H9 (cell line): ENCODE data around the gene TFAP2A. TPM values are rescaled to one million over a fixed set of nuclear protein-coding genes. Genes with fewer than 3 reads are reported as not detected.

Experiments used
- DNase-seq: peaks from one replicate; pipeline ENCODE4 v3.0.0-alpha.2; 2017
- H2AFZ ChIP-seq: one replicate; pipeline ENCODE4 v1.6.1; 2013; ENCODE audit warnings: mild to moderate bottlenecking, low read length, control low read depth, moderate library complexity
- H2AK5ac ChIP-seq: 2 replicates; pipeline ENCODE4 v1.6.1; 2013; ENCODE audit warnings: low read length, control low read depth, mixed read lengths; ENCODE audit not compliant: insufficient read length
- H2BK120ac ChIP-seq: one replicate; pipeline ENCODE4 v1.6.1; 2013; ENCODE audit warnings: low read depth, mild to moderate bottlenecking, low read length, control low read depth, inconsistent platforms; ENCODE audit not compliant: poor library complexity, severe bottlenecking
- H2BK12ac ChIP-seq: 2 replicates; pipeline ENCODE4 v1.6.1; 2013; ENCODE audit warnings: low read length, control low read depth, mixed read lengths, low read depth; ENCODE audit not compliant: insufficient read length
- H2BK15ac ChIP-seq: 2 replicates; pipeline ENCODE4 v1.6.1; 2013; ENCODE audit warnings: low read depth, low read length, control low read depth
- H2BK20ac ChIP-seq: one replicate; pipeline ENCODE4 v1.6.1; 2013; ENCODE audit warnings: low read depth, mild to moderate bottlenecking, low read length, control low read depth, inconsistent platforms; ENCODE audit not compliant: poor library complexity, severe bottlenecking
- H2BK5ac ChIP-seq: 2 replicates; pipeline ENCODE4 v1.6.1; 2013; ENCODE audit warnings: low read length, control low read depth, mixed read lengths; ENCODE audit not compliant: insufficient read length
- H3K14ac ChIP-seq: 2 replicates; pipeline ENCODE4 v1.6.1; 2013; ENCODE audit warnings: low read length, control low read depth; ENCODE audit not compliant: insufficient read depth
- H3K18ac ChIP-seq: 2 replicates; pipeline ENCODE4 v1.6.1; 2013; ENCODE audit warnings: low read depth, mild to moderate bottlenecking, mixed read lengths, low read length, control low read depth; ENCODE audit not compliant: insufficient read length
- H3K23ac ChIP-seq: 2 replicates; pipeline ENCODE4 v1.6.1; 2013; ENCODE audit warnings: low read length, control low read depth, mixed read lengths, low read depth; ENCODE audit not compliant: insufficient read length
- H3K23me2 ChIP-seq: 2 replicates; pipeline ENCODE4 v1.6.1; 2013; ENCODE audit warnings: low read depth, mild to moderate bottlenecking, mixed read lengths, low read length, control low read depth; ENCODE audit not compliant: insufficient read length, poor library complexity, severe bottlenecking
- H3K27ac ChIP-seq: 2 replicates; pipeline ENCODE4 v1.5.1; 2013; ENCODE audit warnings: low read length, control low read depth, mixed read lengths, low read depth; ENCODE audit not compliant: insufficient read length
- H3K27me3 ChIP-seq: 2 replicates; pipeline ENCODE4 v1.6.1; 2013; ENCODE audit warnings: low read length, control low read depth, inconsistent platforms; ENCODE audit not compliant: insufficient read depth
- H3K4ac ChIP-seq: 2 replicates; pipeline ENCODE4 v1.6.1; 2013; ENCODE audit warnings: low read depth, mild to moderate bottlenecking, control low read depth, inconsistent platforms, low read length, moderate library complexity
- H3K4me1 ChIP-seq: 2 replicates; pipeline ENCODE4 v1.6.1; 2013; ENCODE audit warnings: low read length, control low read depth, inconsistent platforms; ENCODE audit not compliant: insufficient read depth
- H3K4me2 ChIP-seq: 2 replicates; pipeline ENCODE4 v1.6.1; 2013; ENCODE audit warnings: low read length, control low read depth, mixed read lengths; ENCODE audit not compliant: insufficient read length, insufficient read depth
- H3K56ac ChIP-seq: 2 replicates; pipeline ENCODE4 v1.6.1; 2013; ENCODE audit warnings: low read depth, mild to moderate bottlenecking, mixed read lengths, low read length, control low read depth; ENCODE audit not compliant: insufficient read length
- H3K79me1 ChIP-seq: 2 replicates; pipeline ENCODE4 v1.6.1; 2013; ENCODE audit warnings: low read depth, mild to moderate bottlenecking, moderate library complexity, low read length, control low read depth, inconsistent platforms; ENCODE audit not compliant: insufficient read depth, poor library complexity, severe bottlenecking
- H3K79me2 ChIP-seq: 2 replicates; pipeline ENCODE4 v1.6.1; 2013; ENCODE audit warnings: low read length, control low read depth, inconsistent platforms; ENCODE audit not compliant: insufficient read depth
- H3K9ac ChIP-seq: 2 replicates; pipeline ENCODE4 v1.6.1; 2013; ENCODE audit warnings: low read length, control low read depth, mixed read lengths; ENCODE audit not compliant: insufficient read length; ENCODE audit errors: extremely low read depth
- H3K9me3 ChIP-seq: one replicate; pipeline ENCODE4 v1.6.1; 2013; ENCODE audit warnings: low read depth, low read length, inconsistent platforms; ENCODE audit not compliant: control insufficient read depth
- H3T11ph ChIP-seq: one replicate; pipeline ENCODE4 v1.6.1; 2013; ENCODE audit warnings: mild to moderate bottlenecking, low read length, control low read depth, inconsistent platforms
- H4K20me1 ChIP-seq: one replicate; pipeline ENCODE4 v1.6.1; 2013; ENCODE audit not compliant: control insufficient read depth, insufficient read length, insufficient read depth
- H4K5ac ChIP-seq: 2 replicates; pipeline ENCODE4 v1.6.1; 2013; ENCODE audit warnings: low read depth, mild to moderate bottlenecking, mixed read lengths, low read length, control low read depth; ENCODE audit not compliant: insufficient read length
- H4K8ac ChIP-seq: replicated peaks from 2 replicates; pipeline ENCODE4 v1.6.1; 2013; ENCODE audit warnings: low read length, control low read depth, mixed read lengths, low read depth; ENCODE audit not compliant: insufficient read length
- H4K91ac ChIP-seq: 2 replicates; pipeline ENCODE4 v1.6.1; 2013; ENCODE audit warnings: low read depth, mild to moderate bottlenecking, moderate library complexity, mixed read lengths, low read length, control low read depth; ENCODE audit not compliant: insufficient read length
- H3K27ac Mint-ChIP-seq, 3 experiments: 2 replicates in 2 of 3; 3 replicates in 1 of 3; pipeline ENCODE4 v1.8.0; 2020 to 2021; ENCODE audit warnings: mixed read lengths in 3 of 3, mild to moderate bottlenecking in 1 of 3, moderate library complexity in 1 of 3
- H3K27me3 Mint-ChIP-seq: 2 replicates; pipeline ENCODE4 v1.8.0; 2021; ENCODE audit warnings: low read depth, mild to moderate bottlenecking, moderate library complexity, mixed read lengths
- H3K36me3 Mint-ChIP-seq, 3 experiments: 2 replicates in 2 of 3; 3 replicates in 1 of 3; pipeline ENCODE4 v1.8.0; 2020 to 2021; ENCODE audit warnings: low read depth in 3 of 3, mixed read lengths in 3 of 3; ENCODE audit not compliant: insufficient read depth in 1 of 3
- H3K4me1 Mint-ChIP-seq, 2 experiments: 2 replicates each; pipeline ENCODE4 v1.8.0; 2020; ENCODE audit warnings: mixed read lengths in 2 of 2
- H3K4me3 Mint-ChIP-seq, 2 experiments: 2 replicates in 1 of 2; 3 replicates in 1 of 2; pipeline ENCODE4 v1.8.0; 2020 to 2021; ENCODE audit warnings: mild to moderate bottlenecking in 2 of 2, mixed read lengths in 2 of 2, moderate library complexity in 1 of 2
- H3K9me3 Mint-ChIP-seq, 2 experiments: 2 replicates in 1 of 2; 3 replicates in 1 of 2; pipeline ENCODE4 v1.8.0; 2020; ENCODE audit warnings: mild to moderate bottlenecking in 2 of 2, mixed read lengths in 2 of 2, moderate library complexity in 1 of 2
- WGBS: extraction: QIAGEN DNeasy Blood & Tissue Kit; methylation state at CpG from one replicate; pipeline ENCODE4 v1.1.7; 2013; ENCODE audit warnings: missing lambda C conversion rate, low lambda C conversion rate, mixed read lengths; ENCODE audit not compliant: insufficient read length; ENCODE audit errors: extremely low coverage; 5-methylcytosine and 5-hydroxymethylcytosine counted together
- total RNA-seq: library from RNA; stranded (reverse); gene quantifications from 2 replicates; pipeline ENCODE4 v1.2.1, GENCODE V29; 2021
- TF ChIP-seq, protein P1 (sequence below): fragments of 200-600 bp; sonication (generic); conservative IDR thresholded peaks from 3 replicates; pipeline ENCODE4 v1.8.0; 2021; ENCODE audit warnings: antibody characterized with exemption, mild to moderate bottlenecking

TFAP2A gene
- total RNA-seq, 1 experiment from 2014 or later, result 2.6 TPM

- Histone ChIP-seq H2AFZ (no peak overlapping the region), H2BK5ac (no peak overlapping the region), H2BK12ac (no peak overlapping the region), H3K9ac (no peak overlapping the region), H4K91ac (no peak overlapping the region), H3K4ac (no peak overlapping the region), H3K27ac (no peak overlapping the region), H2BK15ac (no peak overlapping the region), H3K4me1 (no peaks in the 10 kb centered on the region), H3K14ac (no peak overlapping the region), H4K8ac (no peak overlapping the region), H4K5ac (no peak overlapping the region), H3T11ph (no peak overlapping the region), H3K9me3 (no peaks in the 10 kb centered on the region), H3K23me2 (peaks cover 7% of the 10 kb centered on the region), H3K79me2 (no peaks in the 10 kb centered on the region), H3K23ac (no peak overlapping the region), H3K18ac (no peak overlapping the region), H2AK5ac (no peak overlapping the region), H3K79me1 (no peaks in the 10 kb centered on the region), H4K20me1 (no peaks in the 10 kb centered on the region), H2BK20ac (no peak overlapping the region), H2BK120ac (no peak overlapping the region), H3K56ac (no peak overlapping the region), H3K27me3 (peaks cover 87% of the 10 kb centered on the region), H3K4me2 (peak overlapping the region; percentile 59)
- H3K4me1 Mint-ChIP-seq, result peaks cover 46 to 67% of the 10 kb centered on the region in 2 experiments
- H3K4me3 Mint-ChIP-seq, result peak overlapping the region in 1 of 2 experiments; percentile 64; a peak in 3 of 5 replicates
- DNase-seq, result no peak
- H3K27me3 Mint-ChIP-seq, result peaks cover 99% of the 10 kb centered on the region
- H3K9me3 Mint-ChIP-seq, result peaks cover 4 to 12% of the 10 kb centered on the region in 2 experiments; a peak in 3 of 5 replicates
- H3K36me3 Mint-ChIP-seq, result no peaks in the 10 kb centered on the region
- no CpG with 5 or more reads among the region's 10 CpGs for WGBS
- TF ChIP-seq, protein P1, sequence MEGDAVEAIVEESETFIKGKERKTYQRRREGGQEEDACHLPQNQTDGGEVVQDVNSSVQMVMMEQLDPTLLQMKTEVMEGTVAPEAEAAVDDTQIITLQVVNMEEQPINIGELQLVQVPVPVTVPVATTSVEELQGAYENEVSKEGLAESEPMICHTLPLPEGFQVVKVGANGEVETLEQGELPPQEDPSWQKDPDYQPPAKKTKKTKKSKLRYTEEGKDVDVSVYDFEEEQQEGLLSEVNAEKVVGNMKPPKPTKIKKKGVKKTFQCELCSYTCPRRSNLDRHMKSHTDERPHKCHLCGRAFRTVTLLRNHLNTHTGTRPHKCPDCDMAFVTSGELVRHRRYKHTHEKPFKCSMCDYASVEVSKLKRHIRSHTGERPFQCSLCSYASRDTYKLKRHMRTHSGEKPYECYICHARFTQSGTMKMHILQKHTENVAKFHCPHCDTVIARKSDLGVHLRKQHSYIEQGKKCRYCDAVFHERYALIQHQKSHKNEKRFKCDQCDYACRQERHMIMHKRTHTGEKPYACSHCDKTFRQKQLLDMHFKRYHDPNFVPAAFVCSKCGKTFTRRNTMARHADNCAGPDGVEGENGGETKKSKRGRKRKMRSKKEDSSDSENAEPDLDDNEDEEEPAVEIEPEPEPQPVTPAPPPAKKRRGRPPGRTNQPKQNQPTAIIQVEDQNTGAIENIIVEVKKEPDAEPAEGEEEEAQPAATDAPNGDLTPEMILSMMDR, result no peak
- no peak overlapping the region for H3K27ac Mint-ChIP-seq
Observed at GRCh38 chr6:10391799-10392198, 23.1 kb downstream of the TFAP2A start.
